B cell (primary cell): ENCODE results near the gene GPHN.

Experiments used
- CTCF ChIP-seq: fragments of 200-600 bp; IDR thresholded peaks from one replicate; pipeline ENCODE4 v1.8.0; 2022; ENCODE audit warnings: antibody characterized with exemption, mild to moderate bottlenecking
- EZH2 ChIP-seq: IDR thresholded peaks from 2 replicates; pipeline ENCODE4 v1.6.1; 2012; ENCODE audit warnings: borderline replicate concordance, low read depth, mild to moderate bottlenecking, moderate library complexity, low read length; ENCODE audit not compliant: insufficient read depth, poor library complexity, severe bottlenecking

DNA sequence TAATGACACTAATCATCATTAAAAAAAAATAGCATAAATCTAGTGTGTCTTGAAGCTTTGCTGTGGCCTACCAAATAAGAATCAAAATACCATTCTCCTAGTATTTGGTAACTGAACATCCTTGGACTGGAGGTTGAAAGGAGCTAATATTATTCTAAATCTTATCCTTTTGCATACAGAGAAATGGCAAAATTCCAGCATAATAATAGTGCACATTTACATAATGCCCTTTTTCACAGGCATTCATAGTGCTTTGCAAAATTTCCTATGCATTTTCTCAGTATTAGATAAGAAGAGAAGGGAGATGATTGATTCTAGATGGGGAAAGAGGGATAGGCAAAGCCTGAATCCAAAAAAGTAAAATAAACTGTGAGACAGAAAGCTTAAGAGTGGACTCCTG is 35.7 kb upstream of the GPHN start:
- TF ChIP-seq EZH2 (no peak), CTCF (no peak)
